ENCODE data around the gene ADAMTS3. TPM values are rescaled to one million over a fixed set of nuclear protein-coding genes. Genes with fewer than 3 reads are reported as not detected.

Gene ADAMTS3
- polyA plus RNA-seq, 2 of the 4 experiments (the other 2 are of a cell fraction), result 0.03 TPM; not detected in 1

- Histone ChIP-seq H3K4me3 (no peak overlapping the region), H3K4me2 (no peak overlapping the region), H3K27ac (no peak overlapping the region), H3K9me3 (no peaks in the 10 kb centered on the region), H3K4me1 (no peaks in the 10 kb centered on the region)
- ChIA-PET CTCF (no interaction called here), POLR2A (no interaction called here)
- ATAC-seq (no peak), FAIRE-seq (no peak), DNase-seq (ENCODE audit: low read depth in 1 of 2, low spot score in 1 of 2) (no peak)
- TF ChIP-seq BCL3 (IDR thresholded peaks at IDR 0.05) (no peak), USF2 (IDR thresholded peaks at IDR 0.05) (no peak), KDM1A (IDR thresholded peaks at IDR 0.05; ENCODE audit: low read depth) (no peak), REST (IDR thresholded peaks at IDR 0.05) (no peak)
- 44% methylated on average over 4 of the region's 4 CpGs for WGBS (ENCODE audit: missing lambda C conversion rate)
Observed at GRCh38 chr4:72319601-72320021, 249.4 kb downstream of the ADAMTS3 start.

GRCh38 chr4:72318421-72319170 is 250.4 kb downstream of the ADAMTS3 start:
- no peak for DNase-seq (ENCODE audit: low read depth in 1 of 2, low spot score in 1 of 2)
- POLR2A ChIA-PET, result no interaction called here
- H3K4me1 ChIP-seq, result no peaks in the 10 kb centered on the region
- H3K9me3 ChIP-seq, result no peaks in the 10 kb centered on the region
- no peak overlapping the region for H3K4me2 ChIP-seq
- no peak overlapping the region for H3K4me3 ChIP-seq
- FAIRE-seq, result no peak
- H3K27ac ChIP-seq, result no peak overlapping the region
- CTCF ChIA-PET, result interaction anchor here (0.7 to 1.8 kb wide), 3 partner anchors 8 to 702 kb away, joined by 3 to 5 read pairs (median 4); no protein-coding TSS in a partner anchor
- TF ChIP-seq ZSCAN20 (CRISPR knock-in tag; IDR thresholded peaks at IDR 0.05) (no peak), POLR2AphosphoS2 (conservative IDR thresholded peaks at IDR 0.05; ENCODE audit: low read length) (no peak), HOXB5 (CRISPR knock-in tag; IDR thresholded peaks at IDR 0.05) (no peak), JUN (IDR thresholded peaks at IDR 0.05) (no peak), MYC (IDR thresholded peaks at IDR 0.05; ENCODE audit: borderline replicate concordance, low read length) (no peak), MAFK (IDR thresholded peaks at IDR 0.05; ENCODE audit: partially characterized antibody) (no peak)
- no peak for ATAC-seq
- 44% methylated on average over 7 of the region's 7 CpGs for WGBS (ENCODE audit: missing lambda C conversion rate)

- ChIA-PET POLR2A (no interaction called here), CTCF (no interaction called here)
- ATAC-seq (no peak), DNase-seq (ENCODE audit: low read depth in 1 of 2, low spot score in 1 of 2) (peak in 1 of 2 experiments; percentile 1), FAIRE-seq (no peak)
- no peak overlapping the region for H3K4me3 ChIP-seq
- H3K9me3 ChIP-seq, result no peaks in the 10 kb centered on the region
- TF ChIP-seq PBX3 (IDR thresholded peaks at IDR 0.05), result no peak
- TF ChIP-seq CBX2 (IDR thresholded peaks at IDR 0.05; ENCODE audit: borderline replicate concordance, low read depth), result no peak
- TF ChIP-seq EHMT2 (IDR thresholded peaks at IDR 0.05; ENCODE audit: low read depth), result no peak
- TF ChIP-seq MAZ (IDR thresholded peaks at IDR 0.05; ENCODE audit: borderline replicate concordance, low read depth, low read length), result no peak
- no peak for TF ChIP-seq ZFP36 (IDR thresholded peaks at IDR 0.05; ENCODE audit: borderline replicate concordance, partially characterized antibody)
- no peak for TF ChIP-seq ELK1 (IDR thresholded peaks at IDR 0.05; ENCODE audit: low read depth, low read length)
- TF ChIP-seq POLR2AphosphoS2 (conservative IDR thresholded peaks at IDR 0.05; ENCODE audit: low read length), result no peak
- TF ChIP-seq MAX (IDR thresholded peaks at IDR 0.05), result no peak
- no peak for TF ChIP-seq CEBPB (IDR thresholded peaks at IDR 0.05)
- no peak for TF ChIP-seq KDM5A (IDR thresholded peaks at IDR 0.05)
- no peak for TF ChIP-seq JUN (IDR thresholded peaks at IDR 0.05)
- TF ChIP-seq HDAC2 (IDR thresholded peaks at IDR 0.05), result no peak
- TF ChIP-seq RNF2 (IDR thresholded peaks at IDR 0.05; ENCODE audit: borderline replicate concordance, low read depth), result no peak
- no peak for TF ChIP-seq ZNF302 (CRISPR knock-in tag; IDR thresholded peaks at IDR 0.05)
- TF ChIP-seq HOXB13 (CRISPR knock-in tag; IDR thresholded peaks at IDR 0.05; ENCODE audit: low read depth), result no peak
- no peaks in the 10 kb centered on the region for H3K4me1 ChIP-seq
- no peak overlapping the region for H3K27ac ChIP-seq
- H3K4me2 ChIP-seq, result no peak overlapping the region
Observed at GRCh38 chr4:72314869-72315268, 254.2 kb downstream of the ADAMTS3 start.
